Omental fat pad (tissue), 4 donors: ENCODE measurements around the gene GAA. TPM values are rescaled to one million over a fixed set of nuclear protein-coding genes. Genes with fewer than 3 reads are reported as not detected.

ENCODE experiments used
- ATAC-seq: fragments of 150-250 bp; one replicate; pipeline ENCODE4 v1.9.1; 2016; ENCODE audit warnings: mild to moderate bottlenecking, moderate library complexity; ENCODE audit not compliant: low FRiP score
- DNase-seq: peaks from one replicate; pipeline ENCODE4 v3.0.0-alpha.2; 2019; ENCODE audit warnings: low spot score
- total RNA-seq, 4 donors: library from RNA; depleted of rRNA; stranded (reverse); fragments of >200 nt; gene quantifications; one replicate each; pipeline ENCODE4 v1.1.0, GENCODE V29; 2016
- TF ChIP-seq, protein P1 (sequence below), 3 donors: fragments of 450-650 bp; IDR thresholded peaks; one replicate each; pipeline ENCODE4 v1.5.1; 2016 to 2017; ENCODE audit warnings: antibody characterized with exemption in 3 of 3, mild to moderate bottlenecking in 3 of 3, moderate library complexity in 2 of 3

GAA gene
- 10 to 100 TPM; 52.8 to 83.0 (median 64.8) TPM for total RNA-seq

- DNase-seq (peak; percentile 57), ATAC-seq (peak; percentile 94)
- TF ChIP-seq, protein P1, sequence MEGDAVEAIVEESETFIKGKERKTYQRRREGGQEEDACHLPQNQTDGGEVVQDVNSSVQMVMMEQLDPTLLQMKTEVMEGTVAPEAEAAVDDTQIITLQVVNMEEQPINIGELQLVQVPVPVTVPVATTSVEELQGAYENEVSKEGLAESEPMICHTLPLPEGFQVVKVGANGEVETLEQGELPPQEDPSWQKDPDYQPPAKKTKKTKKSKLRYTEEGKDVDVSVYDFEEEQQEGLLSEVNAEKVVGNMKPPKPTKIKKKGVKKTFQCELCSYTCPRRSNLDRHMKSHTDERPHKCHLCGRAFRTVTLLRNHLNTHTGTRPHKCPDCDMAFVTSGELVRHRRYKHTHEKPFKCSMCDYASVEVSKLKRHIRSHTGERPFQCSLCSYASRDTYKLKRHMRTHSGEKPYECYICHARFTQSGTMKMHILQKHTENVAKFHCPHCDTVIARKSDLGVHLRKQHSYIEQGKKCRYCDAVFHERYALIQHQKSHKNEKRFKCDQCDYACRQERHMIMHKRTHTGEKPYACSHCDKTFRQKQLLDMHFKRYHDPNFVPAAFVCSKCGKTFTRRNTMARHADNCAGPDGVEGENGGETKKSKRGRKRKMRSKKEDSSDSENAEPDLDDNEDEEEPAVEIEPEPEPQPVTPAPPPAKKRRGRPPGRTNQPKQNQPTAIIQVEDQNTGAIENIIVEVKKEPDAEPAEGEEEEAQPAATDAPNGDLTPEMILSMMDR (IDR thresholded peaks at IDR 0.05), result peak in 1 of 3 donors; percentile 87
Observed at GRCh38 chr17:80101011-80101945, at the start of gene GAA. Gene GAA (plus strand): TSS chr17:80101581. CDS start chr17:80104587, 3,006 bp downstream.

- ATAC-seq (no peak), DNase-seq (no peak)
- TF ChIP-seq, protein P1 (IDR thresholded peaks at IDR 0.05), result no peak
Observed at GRCh38 chr17:80051681-80052080, 49.7 kb upstream of the GAA start.

- ATAC-seq, result no peak
Observed at GRCh38 chr17:80053102-80053501, 48.3 kb upstream of the GAA start.

GRCh38 chr17:80055597-80055996 lies 45.8 kb upstream of the GAA start:
- TF ChIP-seq, protein P1 (IDR thresholded peaks at IDR 0.05), result no peak
- no peak for ATAC-seq
- DNase-seq, result no peak

More at GRCh38 chr17:80053102-80053501, 48.3 kb upstream of the GAA start:
- TF ChIP-seq, protein P1 (IDR thresholded peaks at IDR 0.05), result no peak
- DNase-seq, result no peak

DNA sequence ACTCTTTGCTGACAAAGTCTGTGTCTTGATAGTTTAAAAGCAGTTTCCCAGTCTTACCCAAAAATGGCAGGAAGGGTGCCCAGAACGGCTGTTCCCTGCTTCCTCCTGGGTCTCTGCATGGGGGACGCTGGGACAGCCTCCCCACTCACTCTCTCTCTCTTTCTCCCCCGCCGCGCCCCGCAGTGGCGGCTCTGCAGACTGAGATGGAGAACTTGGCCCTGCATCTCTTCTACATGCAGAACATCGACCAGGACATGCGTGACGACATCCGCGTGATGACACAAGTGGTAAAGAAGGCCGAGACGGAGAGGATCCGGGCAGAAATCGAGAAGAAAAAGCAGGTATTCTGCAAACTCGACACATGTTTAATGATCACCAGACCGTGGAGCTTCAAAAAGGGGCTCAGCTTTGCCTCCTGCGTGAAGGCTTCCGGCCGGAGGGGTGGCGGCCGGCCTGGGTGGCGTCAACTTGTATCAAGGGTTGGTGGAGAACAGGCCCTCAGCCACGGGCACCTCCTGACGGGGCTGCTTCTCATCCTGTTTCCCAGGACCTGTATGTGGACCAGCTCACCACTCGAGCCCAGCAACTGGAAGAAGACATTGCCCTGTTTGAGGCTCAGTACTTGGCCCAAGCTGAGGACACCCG lies 42.9 kb upstream of the GAA start:
- no peak for ATAC-seq
- TF ChIP-seq, protein P1 (IDR thresholded peaks at IDR 0.05), result no peak
- DNase-seq, result no peak

- no peak for ATAC-seq
- no peak for DNase-seq
- TF ChIP-seq, protein P1 (IDR thresholded peaks at IDR 0.05), result no peak
Observed at GRCh38 chr17:80060644-80061043, 40.7 kb upstream of the GAA start.
